Measurements from ENCODE around the gene TM9SF3. TPM values are rescaled to one million over a fixed set of nuclear protein-coding genes. Genes with fewer than 3 reads are reported as not detected.

Gene TM9SF3
- total RNA-seq, 6 donors from 2014 or later = 30.4 to 112 (median 80.8) TPM

GRCh38 chr10:96470116-96470743 lies 116.6 kb downstream of the TM9SF3 start:
- 14 to 19% methylated on average over 2 to 4 of the region's 4 CpGs for WGBS, 2 donors
- ATAC-seq (ENCODE audit: low FRiP score in 2 of 2) (no peak), DNase-seq (peak in 1 of 2 donors; percentile 21)
- Histone ChIP-seq H3K4me1 (no peaks in the 10 kb centered on the region), H3K27ac (no peak overlapping the region), H3K27me3 (peaks cover 0 to 3% (median 1%) of the 10 kb centered on the region in 4 donors), H3K4me3 (no peak overlapping the region), H3K36me3 (no peaks in the 10 kb centered on the region), H3K9me3 (no peaks in the 10 kb centered on the region)
- TF ChIP-seq POLR2A (IDR thresholded peaks at IDR 0.05) (no peak), CTCF (IDR thresholded peaks at IDR 0.05) (peak in 3 of 6 experiments; percentile 20 to 48 (median 22))

GRCh38 chr10:96468845-96469244 lies 118.0 kb downstream of the TM9SF3 start:
- 45 to 54% methylated on average over 5 of the region's 5 CpGs for WGBS, 2 donors
- peaks cover 0 to 3% (median 1%) of the 10 kb centered on the region in 4 donors for H3K27me3 ChIP-seq

More at GRCh38 chr10:96468845-96469244, 118.0 kb downstream of the TM9SF3 start:
- no peaks in the 10 kb centered on the region for H3K4me1 ChIP-seq
- no peaks in the 10 kb centered on the region for H3K9me3 ChIP-seq
- TF ChIP-seq EP300 (IDR thresholded peaks at IDR 0.05) = no peak
- no peak for TF ChIP-seq CTCF (IDR thresholded peaks at IDR 0.05)
- TF ChIP-seq POLR2A (IDR thresholded peaks at IDR 0.05) = no peak
- no peak for TF ChIP-seq POLR2AphosphoS5 (IDR thresholded peaks at IDR 0.05)
- no peak for ATAC-seq (ENCODE audit: low FRiP score in 2 of 2)
- no peak overlapping the region for H3K4me3 ChIP-seq
- DNase-seq = peak in 1 of 2 donors; percentile 8
- no peak overlapping the region for H3K27ac ChIP-seq
- H3K36me3 ChIP-seq = no peaks in the 10 kb centered on the region

Small RNA genes within 50 kb of the gene (small RNA-seq; reads per million reads assigned to genes)
- 0 reads per million in 4 donors for gene RNA5SP324

Other genes starting within 250 kb of the TM9SF3 start
- gene OPALIN, start 228.0 kb downstream of the TM9SF3 start, total RNA-seq = not detected
- gene TLL2, start 73.1 kb downstream of the TM9SF3 start, total RNA-seq = under 1 TPM in 2 of 6 donors, not detected in 4; 0.06 to 0.20 TPM
- 10 to 100 TPM; 22.0 to 64.8 (median 34.6) TPM for gene PIK3AP1, start 133.5 kb upstream of the TM9SF3 start, total RNA-seq
- gene LCOR, start 245.3 kb upstream of the TM9SF3 start, total RNA-seq = 10 to 100 TPM; 18.6 to 54.7 (median 28.0) TPM